ENCODE results near the gene CYP3A4. TPM values are rescaled to one million over a fixed set of nuclear protein-coding genes. Genes with fewer than 3 reads are reported as not detected.

The CYP3A4 gene
- polyA plus RNA-seq, 1 of the 3 experiments (the other 2 are of a cell fraction): not detected

DNA sequence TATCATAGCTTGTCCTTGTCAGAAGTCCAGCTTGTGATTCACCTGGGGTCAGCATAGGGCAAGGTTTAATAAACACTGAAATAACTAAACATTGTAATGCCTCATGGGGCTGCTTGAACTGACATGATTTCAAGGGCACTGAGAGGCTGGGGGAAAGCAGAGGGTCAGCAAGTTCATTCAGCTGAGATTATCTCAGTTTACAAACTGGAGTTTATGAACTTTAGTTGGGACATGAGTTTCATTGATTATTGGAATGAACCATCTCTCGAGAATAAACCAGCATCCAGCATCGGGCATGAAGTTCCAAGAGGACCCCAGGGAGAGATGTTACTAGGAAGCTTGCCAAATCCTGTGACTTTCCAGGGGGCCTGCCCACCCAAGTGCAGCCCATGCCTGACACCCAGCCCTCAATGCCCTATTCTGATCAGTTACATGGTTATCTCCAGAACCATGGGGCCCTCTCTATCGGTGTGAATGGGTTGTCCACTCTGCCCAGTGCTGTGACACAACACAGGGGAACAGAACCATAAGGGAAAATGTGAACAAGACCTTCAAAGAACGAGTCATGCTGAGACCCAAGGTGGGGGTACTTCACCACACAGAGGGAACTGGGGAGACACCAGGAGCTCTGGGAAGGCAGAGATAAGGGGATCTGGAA, 41.1 kb downstream of the CYP3A4 start:
- no peak for DNase-seq
- Histone ChIP-seq H3K9me3 (no peaks in the 10 kb centered on the region), H2AFZ (ENCODE audit: low read depth) (no peak overlapping the region), H3K9ac (no peak overlapping the region), H3K36me3 (replicated peaks in 1 of 2; ENCODE audit: control insufficient read depth in 1 of 2, insufficient read depth in 2 of 2, low read length in 1 of 2) (no peaks in the 10 kb centered on the region), H3K4me1 (ENCODE audit: control insufficient read depth in 1 of 2, insufficient read depth in 2 of 2, low read depth in 1 of 2, low read length in 1 of 2) (peaks cover 0 to 3% of the 10 kb centered on the region in 2 experiments; a peak in 1 of 4 replicates), H4K20me1 (ENCODE audit: insufficient read depth) (no peaks in the 10 kb centered on the region), H3K27ac (ENCODE audit: low read depth in 2 of 2, low read length in 1 of 2) (no peak overlapping the region), H3K4me3 (ENCODE audit: low read depth in 2 of 2, low read length in 1 of 2) (no peak overlapping the region), H3K27me3 (ENCODE audit: insufficient read depth) (no peaks in the 10 kb centered on the region), H3K79me2 (ENCODE audit: insufficient read depth) (no peaks in the 10 kb centered on the region), H3F3A (replicated peaks; ENCODE audit: insufficient read depth) (no peaks in the 10 kb centered on the region), H3K4me2 (no peak overlapping the region), H3K9me2 (no peaks in the 10 kb centered on the region)
- 5% methylated on average over 4 of the region's 4 CpGs for WGBS (ENCODE audit: low lambda C conversion rate)
- no peak for TF ChIP-seq NRF1 (IDR thresholded peaks at IDR 0.05; ENCODE audit: low read depth, low read length)
- TF ChIP-seq, protein P1, sequence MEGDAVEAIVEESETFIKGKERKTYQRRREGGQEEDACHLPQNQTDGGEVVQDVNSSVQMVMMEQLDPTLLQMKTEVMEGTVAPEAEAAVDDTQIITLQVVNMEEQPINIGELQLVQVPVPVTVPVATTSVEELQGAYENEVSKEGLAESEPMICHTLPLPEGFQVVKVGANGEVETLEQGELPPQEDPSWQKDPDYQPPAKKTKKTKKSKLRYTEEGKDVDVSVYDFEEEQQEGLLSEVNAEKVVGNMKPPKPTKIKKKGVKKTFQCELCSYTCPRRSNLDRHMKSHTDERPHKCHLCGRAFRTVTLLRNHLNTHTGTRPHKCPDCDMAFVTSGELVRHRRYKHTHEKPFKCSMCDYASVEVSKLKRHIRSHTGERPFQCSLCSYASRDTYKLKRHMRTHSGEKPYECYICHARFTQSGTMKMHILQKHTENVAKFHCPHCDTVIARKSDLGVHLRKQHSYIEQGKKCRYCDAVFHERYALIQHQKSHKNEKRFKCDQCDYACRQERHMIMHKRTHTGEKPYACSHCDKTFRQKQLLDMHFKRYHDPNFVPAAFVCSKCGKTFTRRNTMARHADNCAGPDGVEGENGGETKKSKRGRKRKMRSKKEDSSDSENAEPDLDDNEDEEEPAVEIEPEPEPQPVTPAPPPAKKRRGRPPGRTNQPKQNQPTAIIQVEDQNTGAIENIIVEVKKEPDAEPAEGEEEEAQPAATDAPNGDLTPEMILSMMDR (IDR thresholded peaks at IDR 0.05): no peak
- CTCF ChIA-PET: no interaction called here
- POLR2A ChIA-PET: no interaction called here

DNA sequence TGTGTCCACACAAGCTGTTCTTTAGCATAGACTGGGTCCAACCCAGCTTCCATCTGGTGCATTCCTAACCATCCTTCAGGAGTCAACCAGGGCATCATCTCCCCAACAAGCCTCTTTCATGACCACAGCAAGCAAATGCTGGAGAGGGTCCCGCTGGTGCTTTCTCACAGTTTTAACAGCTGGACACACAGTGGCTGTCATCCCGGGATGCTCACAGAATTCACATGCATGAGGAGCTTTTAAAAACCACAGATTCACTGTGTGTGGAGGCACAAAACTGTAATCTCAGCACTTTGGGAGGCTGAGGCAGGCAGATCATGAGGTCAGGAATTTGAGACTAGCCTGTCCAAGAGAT, 42.6 kb downstream of the CYP3A4 start:
- Histone ChIP-seq H3F3A (replicated peaks; ENCODE audit: insufficient read depth) (no peaks in the 10 kb centered on the region), H3K9ac (no peak overlapping the region), H3K27ac (ENCODE audit: low read depth in 2 of 2, low read length in 1 of 2) (no peak overlapping the region), H3K4me1 (ENCODE audit: control insufficient read depth in 1 of 2, insufficient read depth in 2 of 2, low read depth in 1 of 2, low read length in 1 of 2) (peaks cover 0 to 9% of the 10 kb centered on the region in 2 experiments; a peak in 1 of 4 replicates), H3K9me3 (no peaks in the 10 kb centered on the region), H3K36me3 (replicated peaks in 1 of 2; ENCODE audit: control insufficient read depth in 1 of 2, insufficient read depth in 2 of 2, low read length in 1 of 2) (no peaks in the 10 kb centered on the region), H3K4me3 (ENCODE audit: low read depth in 2 of 2, low read length in 1 of 2) (no peak overlapping the region), H4K20me1 (ENCODE audit: insufficient read depth) (no peaks in the 10 kb centered on the region), H3K27me3 (ENCODE audit: insufficient read depth) (no peaks in the 10 kb centered on the region), H3K4me2 (no peak overlapping the region), H3K9me2 (no peaks in the 10 kb centered on the region), H2AFZ (ENCODE audit: low read depth) (no peak overlapping the region), H3K79me2 (ENCODE audit: insufficient read depth) (no peaks in the 10 kb centered on the region)
- POLR2A ChIA-PET: no interaction called here
- 0% methylated on average over 2 of the region's 2 CpGs for WGBS (ENCODE audit: low lambda C conversion rate)
- TF ChIP-seq EP300 (IDR thresholded peaks at IDR 0.05; ENCODE audit: borderline replicate concordance in 1 of 2, low read depth in 1 of 2, low read length in 1 of 2): no peak
- TF ChIP-seq FOXM1 (IDR thresholded peaks at IDR 0.05; ENCODE audit: low read depth): no peak
- no peak for TF ChIP-seq GATA2 (CRISPR knock-in tag; IDR thresholded peaks at IDR 0.05)
- TF ChIP-seq, protein P2, sequence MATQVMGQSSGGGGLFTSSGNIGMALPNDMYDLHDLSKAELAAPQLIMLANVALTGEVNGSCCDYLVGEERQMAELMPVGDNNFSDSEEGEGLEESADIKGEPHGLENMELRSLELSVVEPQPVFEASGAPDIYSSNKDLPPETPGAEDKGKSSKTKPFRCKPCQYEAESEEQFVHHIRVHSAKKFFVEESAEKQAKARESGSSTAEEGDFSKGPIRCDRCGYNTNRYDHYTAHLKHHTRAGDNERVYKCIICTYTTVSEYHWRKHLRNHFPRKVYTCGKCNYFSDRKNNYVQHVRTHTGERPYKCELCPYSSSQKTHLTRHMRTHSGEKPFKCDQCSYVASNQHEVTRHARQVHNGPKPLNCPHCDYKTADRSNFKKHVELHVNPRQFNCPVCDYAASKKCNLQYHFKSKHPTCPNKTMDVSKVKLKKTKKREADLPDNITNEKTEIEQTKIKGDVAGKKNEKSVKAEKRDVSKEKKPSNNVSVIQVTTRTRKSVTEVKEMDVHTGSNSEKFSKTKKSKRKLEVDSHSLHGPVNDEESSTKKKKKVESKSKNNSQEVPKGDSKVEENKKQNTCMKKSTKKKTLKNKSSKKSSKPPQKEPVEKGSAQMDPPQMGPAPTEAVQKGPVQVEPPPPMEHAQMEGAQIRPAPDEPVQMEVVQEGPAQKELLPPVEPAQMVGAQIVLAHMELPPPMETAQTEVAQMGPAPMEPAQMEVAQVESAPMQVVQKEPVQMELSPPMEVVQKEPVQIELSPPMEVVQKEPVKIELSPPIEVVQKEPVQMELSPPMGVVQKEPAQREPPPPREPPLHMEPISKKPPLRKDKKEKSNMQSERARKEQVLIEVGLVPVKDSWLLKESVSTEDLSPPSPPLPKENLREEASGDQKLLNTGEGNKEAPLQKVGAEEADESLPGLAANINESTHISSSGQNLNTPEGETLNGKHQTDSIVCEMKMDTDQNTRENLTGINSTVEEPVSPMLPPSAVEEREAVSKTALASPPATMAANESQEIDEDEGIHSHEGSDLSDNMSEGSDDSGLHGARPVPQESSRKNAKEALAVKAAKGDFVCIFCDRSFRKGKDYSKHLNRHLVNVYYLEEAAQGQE (IDR thresholded peaks at IDR 0.05; ENCODE audit: low read depth, low read length): no peak
- TF ChIP-seq RCOR1 (IDR thresholded peaks at IDR 0.05; ENCODE audit: low read length): no peak
- TF ChIP-seq, protein P3, sequence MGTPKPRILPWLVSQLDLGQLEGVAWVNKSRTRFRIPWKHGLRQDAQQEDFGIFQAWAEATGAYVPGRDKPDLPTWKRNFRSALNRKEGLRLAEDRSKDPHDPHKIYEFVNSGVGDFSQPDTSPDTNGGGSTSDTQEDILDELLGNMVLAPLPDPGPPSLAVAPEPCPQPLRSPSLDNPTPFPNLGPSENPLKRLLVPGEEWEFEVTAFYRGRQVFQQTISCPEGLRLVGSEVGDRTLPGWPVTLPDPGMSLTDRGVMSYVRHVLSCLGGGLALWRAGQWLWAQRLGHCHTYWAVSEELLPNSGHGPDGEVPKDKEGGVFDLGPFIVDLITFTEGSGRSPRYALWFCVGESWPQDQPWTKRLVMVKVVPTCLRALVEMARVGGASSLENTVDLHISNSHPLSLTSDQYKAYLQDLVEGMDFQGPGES (IDR thresholded peaks at IDR 0.05; ENCODE audit: low read depth, low read length): no peak
- TF ChIP-seq MEF2A (IDR thresholded peaks at IDR 0.05; ENCODE audit: borderline replicate concordance, low read depth): no peak
- no peak for TF ChIP-seq TCF12 (IDR thresholded peaks at IDR 0.05)
- TF ChIP-seq GABPA (IDR thresholded peaks at IDR 0.05; ENCODE audit: low read depth): no peak
- TF ChIP-seq FOXJ3 (CRISPR knock-in tag; IDR thresholded peaks at IDR 0.05): no peak
- TF ChIP-seq, protein P4, sequence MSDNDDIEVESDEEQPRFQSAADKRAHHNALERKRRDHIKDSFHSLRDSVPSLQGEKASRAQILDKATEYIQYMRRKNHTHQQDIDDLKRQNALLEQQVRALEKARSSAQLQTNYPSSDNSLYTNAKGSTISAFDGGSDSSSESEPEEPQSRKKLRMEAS (IDR thresholded peaks at IDR 0.05; ENCODE audit: low read depth): no peak
- no peak for TF ChIP-seq YY1 (IDR thresholded peaks at IDR 0.05; ENCODE audit: low read depth)
- TF ChIP-seq NRF1 (IDR thresholded peaks at IDR 0.05; ENCODE audit: low read depth, low read length): no peak
- no peak for TF ChIP-seq SMC3 (IDR thresholded peaks at IDR 0.05; ENCODE audit: low read depth, low read length)
- TF ChIP-seq TEAD4 (IDR thresholded peaks at IDR 0.05; ENCODE audit: borderline replicate concordance, insufficient read depth): no peak
- no peak for TF ChIP-seq RFX5 (IDR thresholded peaks at IDR 0.05; ENCODE audit: low read length)
- CTCF ChIA-PET: no interaction called here
- no peak for DNase-seq
